ENCODE results near the gene PLCH1. TPM values are rescaled to one million over a fixed set of nuclear protein-coding genes. Genes with fewer than 3 reads are reported as not detected.

The PLCH1 gene
- total and polyA plus RNA-seq, 10 of the 15 experiments (the other 5 are each of a cell fraction or from before 2014, with no cell fraction given) = 0.03 to 0.22 (median 0.04) TPM; not detected in 5

DNA sequence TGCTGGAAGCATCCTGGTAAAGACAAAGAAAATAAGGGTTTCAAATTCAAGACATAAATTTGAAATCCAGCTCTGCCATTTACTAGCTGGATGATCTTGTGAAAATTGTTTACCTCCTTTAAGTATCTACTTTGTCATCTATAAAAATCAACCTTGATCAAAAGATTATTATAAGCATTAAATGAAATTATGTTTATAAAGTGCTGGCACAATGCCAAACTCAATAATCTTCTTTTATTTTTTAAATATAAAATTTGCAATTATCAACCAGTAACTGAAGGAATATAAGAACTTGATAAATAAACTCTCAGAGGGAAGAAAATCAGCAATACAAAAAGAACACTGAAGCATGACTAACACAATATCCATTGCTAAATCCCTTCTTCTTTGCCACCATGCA, 35.4 kb upstream of the PLCH1 start (continued):
- TF ChIP-seq JUNB (IDR thresholded peaks at IDR 0.05) (no peak), SMAD5 (IDR thresholded peaks at IDR 0.05; ENCODE audit: low read depth) (no peak), RUNX3 (IDR thresholded peaks at IDR 0.05; ENCODE audit: low read length) (no peak), SP1 (IDR thresholded peaks at IDR 0.05; ENCODE audit: low read depth, low read length) (no peak), ZNF24 (IDR thresholded peaks at IDR 0.05) (no peak), CREM (IDR thresholded peaks at IDR 0.05; ENCODE audit: low read depth) (no peak), PAX5 (IDR thresholded peaks at IDR 0.05; ENCODE audit: borderline replicate concordance, low read depth, low read length) (no peak)

DNA sequence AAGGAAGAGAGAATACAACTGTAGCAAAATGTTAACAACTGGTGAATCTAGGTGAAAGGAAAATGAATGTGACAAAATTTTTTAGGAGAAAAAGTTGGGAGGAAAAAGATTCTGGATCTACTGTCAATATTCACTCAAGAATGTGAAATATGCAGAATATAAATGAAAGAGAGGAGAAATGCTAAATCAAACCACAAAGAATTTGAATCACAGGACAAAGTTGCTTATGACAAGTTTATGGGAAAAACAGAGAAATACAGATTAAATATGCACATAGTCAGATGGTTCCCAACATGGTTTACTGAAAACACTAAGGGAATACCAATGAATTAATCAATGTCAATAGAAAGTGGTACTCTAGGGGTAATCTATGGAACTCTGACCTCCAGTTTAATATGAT, 33.6 kb upstream of the PLCH1 start:
- Histone ChIP-seq H3K9ac (ENCODE audit: control insufficient read depth, insufficient read depth, low read length) (no peak overlapping the region), H3K4me3 (no peak overlapping the region), H3K27ac (ENCODE audit: control insufficient read depth, insufficient read depth) (no peak overlapping the region), H2AFZ (ENCODE audit: control insufficient read depth, low read depth, low read length) (no peak overlapping the region), H3K36me3 (ENCODE audit: control insufficient read depth in 2 of 2, insufficient read depth in 2 of 2, low read length in 1 of 2) (no peaks in the 10 kb centered on the region), H3K27me3 (replicated peaks in 1 of 2; ENCODE audit: control insufficient read depth in 2 of 2, insufficient read depth in 2 of 2, low read length in 1 of 2) (no peaks in the 10 kb centered on the region), H3K4me2 (ENCODE audit: control insufficient read depth, insufficient read depth) (no peak overlapping the region), H3K9me3 (replicated peaks; ENCODE audit: control insufficient read depth, insufficient read depth, low read length) (0 out of 3 replicates have a peak, but pooled peaks cover 3% of the 10 kb centered on the region), H4K20me1 (ENCODE audit: control insufficient read depth, insufficient read depth) (no peaks in the 10 kb centered on the region), H3K4me1 (ENCODE audit: control insufficient read depth, insufficient read depth, low read length) (no peaks in the 10 kb centered on the region), H3K79me2 (ENCODE audit: control insufficient read depth, insufficient read depth, low read length) (no peaks in the 10 kb centered on the region)
- ChIA-PET SMC1A (ENCODE audit: uncharacterized antibody, unreplicated experiment) (no interaction called here), POLR2A (no interaction called here), CTCF (no interaction called here), RAD21 (ENCODE audit: unreplicated experiment) (no interaction called here)
- no TSS peak for BruUV-seq (replicated peaks)
- in situ Hi-C loops (cut with MboI) (no loop called here), intact Hi-C loops (cut with micrococcal nuclease; ENCODE audit: unreplicated experiment) (no loop called here)
- no peak for DNase-seq (ENCODE audit: low read depth, low spot score)
- ATAC-seq = no peak
- no peak for FAIRE-seq
- TF ChIP-seq RAD21 (IDR thresholded peaks at IDR 0.05; ENCODE audit: insufficient read depth, low read depth, low read length) (no peak), SMARCA5 (IDR thresholded peaks at IDR 0.05) (no peak), RELA (IDR thresholded peaks at IDR 0.05; ENCODE audit: borderline replicate concordance, partially characterized antibody) (no peak), NFYB (IDR thresholded peaks at IDR 0.05; ENCODE audit: insufficient read depth, low read depth, low read length) (no peak), NBN (IDR thresholded peaks at IDR 0.05) (no peak), HCFC1 (IDR thresholded peaks at IDR 0.05; ENCODE audit: low read length) (no peak), MYC (IDR thresholded peaks at IDR 0.05; ENCODE audit: insufficient read depth, insufficient read length, insufficient replicate concordance, low read length, severe bottlenecking) (no peak), STAT3 (IDR thresholded peaks at IDR 0.05; ENCODE audit: low read depth, low read length) (no peak), PAX8 (IDR thresholded peaks at IDR 0.05) (no peak), JUNB (IDR thresholded peaks at IDR 0.05) (no peak), CREB1 (IDR thresholded peaks at IDR 0.05; ENCODE audit: low read depth) (no peak)
- TF ChIP-seq, protein P1, sequence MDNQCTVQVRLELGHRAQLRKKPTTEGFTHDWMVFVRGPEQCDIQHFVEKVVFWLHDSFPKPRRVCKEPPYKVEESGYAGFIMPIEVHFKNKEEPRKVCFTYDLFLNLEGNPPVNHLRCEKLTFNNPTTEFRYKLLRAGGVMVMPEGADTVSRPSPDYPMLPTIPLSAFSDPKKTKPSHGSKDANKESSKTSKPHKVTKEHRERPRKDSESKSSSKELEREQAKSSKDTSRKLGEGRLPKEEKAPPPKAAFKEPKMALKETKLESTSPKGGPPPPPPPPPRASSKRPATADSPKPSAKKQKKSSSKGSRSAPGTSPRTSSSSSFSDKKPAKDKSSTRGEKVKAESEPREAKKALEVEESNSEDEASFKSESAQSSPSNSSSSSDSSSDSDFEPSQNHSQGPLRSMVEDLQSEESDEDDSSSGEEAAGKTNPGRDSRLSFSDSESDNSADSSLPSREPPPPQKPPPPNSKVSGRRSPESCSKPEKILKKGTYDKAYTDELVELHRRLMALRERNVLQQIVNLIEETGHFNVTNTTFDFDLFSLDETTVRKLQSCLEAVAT (IDR thresholded peaks at IDR 0.05) = no peak
